ENCODE results near the gene PIP5K1B.

Gene PIP5K1B

DNA sequence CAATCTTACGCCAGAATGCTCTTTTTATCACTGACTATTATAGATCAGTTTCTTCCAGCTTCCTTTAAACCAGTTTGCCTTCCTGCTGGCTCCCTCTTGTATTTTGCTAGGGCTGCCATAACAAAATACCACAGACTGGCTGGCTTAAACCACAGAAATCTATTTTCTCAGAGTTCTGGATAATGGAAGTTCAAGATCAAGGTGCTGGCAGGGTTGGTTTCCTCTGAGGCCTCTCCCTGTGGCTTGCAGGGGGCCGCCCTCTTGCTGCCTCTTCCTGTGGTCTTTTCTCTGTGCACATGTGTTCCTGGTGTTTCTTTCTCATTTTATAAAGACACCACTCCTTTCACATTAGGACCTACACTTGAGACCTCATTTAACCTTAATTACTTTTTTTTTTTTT, 323.7 kb downstream of the PIP5K1B start:
- H3K36me3 ChIP-seq (ENCODE audit: insufficient read depth): no peaks in the 10 kb centered on the region
- no peak for TF ChIP-seq CTCF (conservative IDR thresholded peaks at IDR 0.05; ENCODE audit: low read depth, low read length)
- H3K4me1 ChIP-seq (ENCODE audit: low read depth, poor library complexity, severe bottlenecking): peaks cover 29% of the 10 kb centered on the region
- no peaks in the 10 kb centered on the region for H4K20me1 ChIP-seq (ENCODE audit: insufficient read depth)
- no peak overlapping the region; the same call in 1 of the 2 replicates for H3K4me2 ChIP-seq
- H3K9ac ChIP-seq: no peak overlapping the region
- H3K79me2 ChIP-seq (ENCODE audit: insufficient read depth, low read depth): no peaks in the 10 kb centered on the region
- no peak overlapping the region for H3K27ac ChIP-seq
- H3K4me3 ChIP-seq (IDR thresholded peaks at IDR 0.05; ENCODE audit: insufficient read depth, low read depth, low read length): no peak overlapping the region
- H2AFZ ChIP-seq (ENCODE audit: low read depth): no peak overlapping the region
- H3K27me3 ChIP-seq (ENCODE audit: insufficient read depth, low read depth): no peaks in the 10 kb centered on the region

DNA sequence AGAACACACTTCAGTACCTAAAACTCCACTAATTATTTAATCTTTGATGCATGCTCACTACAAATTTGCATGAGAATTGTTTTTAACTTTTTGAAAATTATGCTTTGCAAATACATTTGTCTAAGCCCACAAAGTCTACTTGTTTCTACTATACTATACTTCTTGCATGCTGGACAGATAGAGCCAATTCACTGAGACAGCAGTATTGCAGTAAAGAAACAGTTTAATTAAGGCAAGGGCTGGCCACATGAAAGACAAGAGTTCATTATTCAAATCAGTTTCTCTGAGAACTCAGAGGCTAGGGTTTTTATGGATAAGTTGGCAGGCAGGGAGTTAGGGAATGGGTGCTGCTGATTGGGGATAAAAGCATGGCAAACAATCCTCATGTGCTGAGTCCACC, 324.5 kb downstream of the PIP5K1B start:
- H3K27ac ChIP-seq: no peak overlapping the region
- no peak overlapping the region for H3K4me2 ChIP-seq
- no peak overlapping the region for H3K9ac ChIP-seq
- TF ChIP-seq CTCF (conservative IDR thresholded peaks at IDR 0.05; ENCODE audit: low read depth, low read length): no peak
- no peaks in the 10 kb centered on the region for H3K27me3 ChIP-seq (ENCODE audit: insufficient read depth, low read depth)
- no peak overlapping the region for H2AFZ ChIP-seq (ENCODE audit: low read depth)
- peaks cover 29% of the 10 kb centered on the region for H3K4me1 ChIP-seq (ENCODE audit: low read depth, poor library complexity, severe bottlenecking)
- H4K20me1 ChIP-seq (ENCODE audit: insufficient read depth): no peaks in the 10 kb centered on the region
- H3K4me3 ChIP-seq (IDR thresholded peaks at IDR 0.05; ENCODE audit: insufficient read depth, low read depth, low read length): no peak overlapping the region
- H3K79me2 ChIP-seq (ENCODE audit: insufficient read depth, low read depth): no peaks in the 10 kb centered on the region
- no peaks in the 10 kb centered on the region for H3K36me3 ChIP-seq (ENCODE audit: insufficient read depth)

- H3K27me3 ChIP-seq (ENCODE audit: insufficient read depth, low read depth): no peaks in the 10 kb centered on the region
- H3K36me3 ChIP-seq (ENCODE audit: insufficient read depth): no peaks in the 10 kb centered on the region
- H3K27ac ChIP-seq: no peak overlapping the region
- no peak overlapping the region for H3K4me3 ChIP-seq (IDR thresholded peaks at IDR 0.05; ENCODE audit: insufficient read depth, low read depth, low read length)
- no peaks in the 10 kb centered on the region for H4K20me1 ChIP-seq (ENCODE audit: insufficient read depth)
- H3K4me2 ChIP-seq: no peak overlapping the region
- no peak overlapping the region for H2AFZ ChIP-seq (ENCODE audit: low read depth)
- peaks cover 2% of the 10 kb centered on the region; the same call in 1 of the 2 replicates for H3K79me2 ChIP-seq (ENCODE audit: insufficient read depth, low read depth)
- peaks cover 29% of the 10 kb centered on the region for H3K4me1 ChIP-seq (ENCODE audit: low read depth, poor library complexity, severe bottlenecking)
- no peak for TF ChIP-seq CTCF (conservative IDR thresholded peaks at IDR 0.05; ENCODE audit: low read depth, low read length)
- no peak overlapping the region for H3K9ac ChIP-seq
These were observed 326.0 kb downstream of the PIP5K1B start for GRCh38 chr9:69030851-69031645.

DNA sequence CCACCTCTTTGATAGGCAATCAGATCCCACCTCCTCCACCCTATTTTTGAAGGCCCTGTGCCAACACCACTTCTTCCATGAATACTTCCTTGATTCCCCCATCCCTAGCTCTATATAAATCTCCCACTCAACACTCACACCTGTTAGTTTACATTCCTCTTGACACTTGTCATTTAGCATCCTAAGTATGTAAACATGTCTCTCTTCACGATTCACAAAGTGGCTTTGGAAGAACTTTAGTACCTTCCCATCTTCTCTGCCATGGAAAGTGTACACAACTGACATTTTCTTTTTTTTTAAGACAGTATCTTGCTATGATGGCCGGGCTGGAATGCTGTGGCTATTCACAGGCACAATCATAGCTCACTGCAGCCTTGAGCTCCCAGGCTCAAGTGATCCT, 329.0 kb downstream of the PIP5K1B start:
- peaks cover 32% of the 10 kb centered on the region for H3K79me2 ChIP-seq (ENCODE audit: insufficient read depth, low read depth)
- no peak overlapping the region for H3K27ac ChIP-seq
- H3K4me1 ChIP-seq (ENCODE audit: low read depth, poor library complexity, severe bottlenecking): peaks cover 22% of the 10 kb centered on the region
- no peaks in the 10 kb centered on the region for H3K36me3 ChIP-seq (ENCODE audit: insufficient read depth)
- no peaks in the 10 kb centered on the region for H4K20me1 ChIP-seq (ENCODE audit: insufficient read depth)
- H3K4me2 ChIP-seq: no peak overlapping the region
- no peaks in the 10 kb centered on the region for H3K27me3 ChIP-seq (ENCODE audit: insufficient read depth, low read depth)
- TF ChIP-seq CTCF (conservative IDR thresholded peaks at IDR 0.05; ENCODE audit: low read depth, low read length): no peak
- no peak overlapping the region for H3K9ac ChIP-seq
- H3K4me3 ChIP-seq (IDR thresholded peaks at IDR 0.05; ENCODE audit: insufficient read depth, low read depth, low read length): no peak overlapping the region
- no peak overlapping the region for H2AFZ ChIP-seq (ENCODE audit: low read depth)
